ENCODE results near the gene PRKAG2. TPM values are rescaled to one million over a fixed set of nuclear protein-coding genes. Genes with fewer than 3 reads are reported as not detected.

Gene PRKAG2
- polyA plus RNA-seq, 1 of the 3 experiments (the other 2 are of a cell fraction) = 51.6 TPM

- no peak overlapping the region for H3K27ac ChIP-seq (ENCODE audit: low read depth in 2 of 2, low read length in 1 of 2)
- no peak for DNase-seq
- H3K4me1 ChIP-seq (ENCODE audit: control insufficient read depth in 1 of 2, insufficient read depth in 2 of 2, low read depth in 1 of 2, low read length in 1 of 2) = no peaks in the 10 kb centered on the region; a peak in 1 of 4 replicates
- H3F3A ChIP-seq (replicated peaks; ENCODE audit: insufficient read depth) = no peaks in the 10 kb centered on the region
- no peak overlapping the region for H3K4me2 ChIP-seq
- H3K9me2 ChIP-seq = no peaks in the 10 kb centered on the region
- H3K4me3 ChIP-seq (ENCODE audit: low read depth in 2 of 2, low read length in 1 of 2) = no peak overlapping the region
- H3K27me3 ChIP-seq (ENCODE audit: insufficient read depth) = peaks cover 11% of the 10 kb centered on the region; the same call in 1 of the 2 replicates
- TF ChIP-seq NFIC (IDR thresholded peaks at IDR 0.05; ENCODE audit: borderline replicate concordance) = no peak
- no peak for TF ChIP-seq MXI1 (IDR thresholded peaks at IDR 0.05; ENCODE audit: low read depth, low read length)
- TF ChIP-seq FOSL2 (IDR thresholded peaks at IDR 0.05; ENCODE audit: borderline replicate concordance, low read depth) = no peak
- no peak for TF ChIP-seq TAF1 (IDR thresholded peaks at IDR 0.05; ENCODE audit: borderline replicate concordance, low read depth, low read length)
- no peak for TF ChIP-seq USF1 (IDR thresholded peaks at IDR 0.05; ENCODE audit: borderline replicate concordance, low read depth)
- no peak for TF ChIP-seq IRF3 (IDR thresholded peaks at IDR 0.05; ENCODE audit: low read depth, low read length)
- no peak for TF ChIP-seq REST (IDR thresholded peaks at IDR 0.05; ENCODE audit: low read depth, low read length)
- TF ChIP-seq USF2 (IDR thresholded peaks at IDR 0.05; ENCODE audit: borderline replicate concordance, low read depth, low read length) = no peak
- no peak for TF ChIP-seq SMC3 (IDR thresholded peaks at IDR 0.05; ENCODE audit: low read depth, low read length)
- no peak for TF ChIP-seq TEAD4 (IDR thresholded peaks at IDR 0.05; ENCODE audit: borderline replicate concordance, insufficient read depth)
- no peak for TF ChIP-seq EP300 (IDR thresholded peaks at IDR 0.05; ENCODE audit: borderline replicate concordance in 1 of 2, low read depth in 1 of 2, low read length in 1 of 2)
- TF ChIP-seq EZH2phosphoT487 (IDR thresholded peaks at IDR 0.05; ENCODE audit: borderline replicate concordance, low read depth) = no peak
- ChIA-PET POLR2A (no interaction called here), CTCF (interaction anchor here (0.6 to 33.3 kb wide), 3 partner anchors 16 to 75 kb away, joined by 3 to 325 read pairs (median 3); no protein-coding TSS in a partner anchor)
- no peaks in the 10 kb centered on the region for H3K79me2 ChIP-seq (ENCODE audit: insufficient read depth)
- no peaks in the 10 kb centered on the region for H4K20me1 ChIP-seq (ENCODE audit: insufficient read depth)
- WGBS (ENCODE audit: low lambda C conversion rate) = 51% methylated on average over 5 of the region's 5 CpGs
- H3K9ac ChIP-seq = no peak overlapping the region
- H3K36me3 ChIP-seq (replicated peaks in 1 of 2; ENCODE audit: control insufficient read depth in 1 of 2, insufficient read depth in 2 of 2, low read length in 1 of 2) = no peaks in the 10 kb centered on the region
- no peaks in the 10 kb centered on the region for H3K9me3 ChIP-seq
- no peak overlapping the region for H2AFZ ChIP-seq (ENCODE audit: low read depth)
Observed at GRCh38 chr7:151802469-151802846, 74.5 kb downstream of the PRKAG2 start.
